BJ (cell line): Measurements from ENCODE around the gene ACTL7B. TPM values are rescaled to one million over a fixed set of nuclear protein-coding genes. Genes with fewer than 3 reads are reported as not detected.
"Not testable (repeated sequence)": the region's sequence is repeated elsewhere in the genome, so short reads cannot be mapped to it uniquely, and the experiment has no call there.

Experiments
- CTCF ChIA-PET: fragments of 350-600 bp; formaldehyde crosslinking; extraction: SDS; loops from one replicate; lab custom pipeline; 2021; ENCODE audit warnings: antibody characterized with exemption, inconsistent platforms; lab: Yijun Ruan, JAX
- POLR2A ChIA-PET: fragments of 300-600 bp; sonication (Branson Sonifier 250); formaldehyde crosslinking; extraction: SDS; loops from one replicate; lab custom pipeline; 2021; ENCODE audit warnings: antibody characterized with exemption; lab: Charles Lee
- DNase-seq: peaks from one replicate; pipeline ENCODE4 v3.0.0-alpha.2; 2011; ENCODE audit warnings: low read depth
- H3K27me3 ChIP-seq: 2 replicates; pipeline ENCODE4 v1.6.0; 2011; ENCODE audit warnings: low read length; ENCODE audit not compliant: control insufficient read depth, insufficient read depth
- H3K36me3 ChIP-seq: 2 replicates; pipeline ENCODE4 v1.5.1; 2011; ENCODE audit warnings: low read length; ENCODE audit not compliant: control insufficient read depth, insufficient read depth
- H3K4me3 ChIP-seq: 2 replicates; pipeline ENCODE4 v1.5.1; 2011; ENCODE audit warnings: low read depth, mild to moderate bottlenecking, control low read depth, low read length
- polyA plus RNA-seq: library from polyadenylated mRNA; depleted of rRNA; stranded (reverse); fragments of >200 nt; gene quantifications from 2 replicates; pipeline ENCODE4 v1.2.3, GENCODE V29; 2011
- TF ChIP-seq, protein P1 (sequence below): IDR thresholded peaks from 2 replicates; pipeline ENCODE4 v1.5.1; 2011; ENCODE audit warnings: low read depth, mild to moderate bottlenecking, control low read depth, inconsistent platforms, low read length, moderate library complexity; ENCODE audit not compliant: insufficient read depth

The ACTL7B gene
- polyA plus RNA-seq, 1 experiment, result not detected

DNA sequence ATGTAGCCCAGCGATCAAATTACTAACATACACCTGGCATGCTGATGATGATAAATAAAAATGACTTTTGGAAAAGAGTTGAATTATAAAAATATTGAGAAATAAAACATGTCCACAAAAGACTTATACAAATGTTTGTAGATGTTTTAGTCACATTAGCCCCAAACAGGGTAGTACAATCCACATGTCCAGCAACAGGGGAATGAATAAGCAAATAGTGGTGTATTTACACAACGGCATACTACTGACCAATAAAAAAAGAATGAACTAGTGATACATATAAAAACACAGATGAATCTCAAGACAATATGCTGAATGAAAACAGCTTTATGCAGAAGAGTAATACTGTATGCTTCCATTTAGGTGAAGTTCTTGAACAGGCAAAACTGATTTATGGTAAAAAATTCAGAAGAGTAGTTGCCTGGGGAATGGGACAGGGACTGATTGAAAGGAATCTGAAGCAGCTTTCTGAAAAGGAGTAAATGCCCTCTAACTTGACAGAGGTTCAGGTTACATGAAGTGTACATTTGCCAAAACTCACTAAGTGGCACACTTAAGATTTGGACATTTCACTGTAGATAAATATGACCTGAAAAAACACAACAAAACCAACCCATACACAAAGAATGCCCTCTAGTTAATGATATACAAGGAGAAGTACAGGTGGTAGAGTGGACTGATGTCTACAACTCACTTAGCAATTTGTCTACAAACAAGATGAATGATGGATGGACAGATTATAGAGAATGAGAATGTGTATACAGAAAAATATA is 41.7 kb upstream of the ACTL7B start:
- ChIA-PET POLR2A (no interaction called here), CTCF (interaction anchor here (2.1 kb wide), 1 partner anchor 9 kb away, joined by 7 read pairs; no protein-coding TSS in a partner anchor)
- TF ChIP-seq, protein P1, sequence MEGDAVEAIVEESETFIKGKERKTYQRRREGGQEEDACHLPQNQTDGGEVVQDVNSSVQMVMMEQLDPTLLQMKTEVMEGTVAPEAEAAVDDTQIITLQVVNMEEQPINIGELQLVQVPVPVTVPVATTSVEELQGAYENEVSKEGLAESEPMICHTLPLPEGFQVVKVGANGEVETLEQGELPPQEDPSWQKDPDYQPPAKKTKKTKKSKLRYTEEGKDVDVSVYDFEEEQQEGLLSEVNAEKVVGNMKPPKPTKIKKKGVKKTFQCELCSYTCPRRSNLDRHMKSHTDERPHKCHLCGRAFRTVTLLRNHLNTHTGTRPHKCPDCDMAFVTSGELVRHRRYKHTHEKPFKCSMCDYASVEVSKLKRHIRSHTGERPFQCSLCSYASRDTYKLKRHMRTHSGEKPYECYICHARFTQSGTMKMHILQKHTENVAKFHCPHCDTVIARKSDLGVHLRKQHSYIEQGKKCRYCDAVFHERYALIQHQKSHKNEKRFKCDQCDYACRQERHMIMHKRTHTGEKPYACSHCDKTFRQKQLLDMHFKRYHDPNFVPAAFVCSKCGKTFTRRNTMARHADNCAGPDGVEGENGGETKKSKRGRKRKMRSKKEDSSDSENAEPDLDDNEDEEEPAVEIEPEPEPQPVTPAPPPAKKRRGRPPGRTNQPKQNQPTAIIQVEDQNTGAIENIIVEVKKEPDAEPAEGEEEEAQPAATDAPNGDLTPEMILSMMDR, result no peak
- H3K27me3 ChIP-seq, result no peaks in the 10 kb centered on the region
- no peak overlapping the region for H3K4me3 ChIP-seq
- no peak for DNase-seq
- H3K36me3 ChIP-seq, result peaks cover 10% of the 10 kb centered on the region

DNA sequence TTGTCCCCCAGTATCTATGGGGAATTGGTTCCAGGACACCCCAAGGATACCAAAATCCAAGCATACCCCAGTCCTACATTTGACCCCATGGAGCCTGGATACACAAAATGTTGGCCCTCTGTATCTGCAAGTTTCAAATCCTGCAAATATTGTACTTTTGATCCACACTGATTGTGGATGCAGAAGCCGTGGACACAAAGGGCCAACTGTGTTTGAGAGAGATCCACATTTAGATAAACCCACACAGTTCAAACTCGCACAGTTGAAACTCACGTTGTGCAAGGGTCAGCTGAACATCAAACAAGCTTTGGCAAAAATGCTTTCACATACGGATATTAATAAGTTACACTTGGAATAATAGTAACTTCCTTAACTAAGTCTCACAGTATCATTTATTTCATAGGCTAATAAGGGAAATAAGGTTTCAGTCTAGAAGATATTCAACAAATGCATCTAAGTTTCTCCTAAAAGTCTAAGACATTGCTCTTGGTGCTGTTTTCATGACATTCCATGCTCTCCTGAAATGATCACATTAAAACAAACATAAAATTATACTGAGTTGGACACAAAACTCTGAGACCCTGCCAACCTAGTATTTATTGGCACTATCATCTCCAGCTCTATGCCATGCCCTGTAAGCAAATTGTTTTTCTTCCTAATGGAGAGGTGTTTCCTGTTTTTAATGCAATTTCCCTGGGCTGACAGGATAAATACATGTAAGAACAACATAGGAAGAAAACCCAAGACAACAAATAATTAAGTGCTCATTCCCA is 38.6 kb upstream of the ACTL7B start:
- H3K36me3 ChIP-seq, result peaks cover 14% of the 10 kb centered on the region
- H3K27me3 ChIP-seq, result no peaks in the 10 kb centered on the region
- ChIA-PET POLR2A (no interaction called here), CTCF (interaction anchor here (1.7 kb wide), 1 partner anchor 15 kb away, joined by 3 read pairs; no protein-coding TSS in a partner anchor)
- H3K4me3 ChIP-seq, result no peak overlapping the region
- DNase-seq, result no peak
- TF ChIP-seq, protein P1, result no peak

GRCh38 chr9:108889649-108890067 is 33.9 kb upstream of the ACTL7B start:
- Histone ChIP-seq H3K36me3 (peaks cover 8% of the 10 kb centered on the region), H3K4me3 (no peak overlapping the region), H3K27me3 (no peaks in the 10 kb centered on the region)
- ChIA-PET CTCF (interaction anchor here (0.7 to 1.1 kb wide), 3 partner anchors 37 to 522 kb away, joined by 3 to 4 read pairs (median 3); no protein-coding TSS in a partner anchor), POLR2A (no interaction called here)
- DNase-seq, result no peak
- TF ChIP-seq, protein P1, result no peak

GRCh38 chr9:108886594-108887271 is 30.9 kb upstream of the ACTL7B start:
- H3K36me3 ChIP-seq, H3K4me3 ChIP-seq, POLR2A ChIA-PET, H3K27me3 ChIP-seq, DNase-seq: not testable (repeated sequence)
- CTCF ChIA-PET, result interaction anchor here (0.8 kb wide), 1 partner anchor 1423 kb away, joined by 3 read pairs; no protein-coding TSS in a partner anchor

DNA sequence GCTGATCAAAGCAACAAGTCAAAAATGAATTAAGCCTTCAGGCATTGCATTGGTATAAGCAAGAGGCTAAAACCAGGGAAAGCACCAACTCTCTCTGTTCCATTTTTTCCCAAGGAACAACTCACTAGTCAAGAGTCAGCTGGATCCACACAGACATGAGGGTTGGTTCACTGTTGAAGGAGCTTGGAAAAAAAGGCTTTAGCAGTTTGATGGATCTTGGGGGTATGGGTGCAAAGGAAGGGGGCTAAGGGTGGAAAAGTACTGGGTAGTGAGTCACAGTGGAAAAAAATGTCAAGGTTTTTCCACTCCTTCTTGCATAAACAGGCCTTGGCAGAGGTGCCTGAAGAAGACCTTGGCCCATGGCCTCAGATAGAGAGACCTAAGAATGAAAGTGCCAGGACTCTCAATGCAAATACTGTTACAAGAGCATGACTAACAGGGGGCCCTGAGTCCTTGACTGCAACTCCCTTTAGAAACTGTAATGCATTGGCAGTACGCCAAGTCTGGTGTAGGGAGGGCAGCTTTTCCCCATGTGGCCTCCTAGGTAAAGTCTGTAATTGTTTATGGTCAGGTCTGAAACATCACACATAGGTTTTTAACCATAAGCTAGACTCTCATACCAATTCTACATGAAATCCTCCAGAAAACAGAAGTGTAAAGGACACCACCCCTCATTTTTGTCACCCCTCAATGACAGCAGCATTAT is 30.0 kb upstream of the ACTL7B start:
- Histone ChIP-seq H3K27me3 (no peaks in the 10 kb centered on the region), H3K4me3 (no peak overlapping the region), H3K36me3 (peaks cover 4% of the 10 kb centered on the region; the same call in 1 of the 2 replicates)
- POLR2A ChIA-PET, result no interaction called here
- TF ChIP-seq, protein P1, result no peak
- CTCF ChIA-PET, result interaction anchor here (1.2 kb wide), 1 partner anchor 9 kb away, joined by 3 read pairs; no protein-coding TSS in a partner anchor
- DNase-seq, result no peak
